GM18507 (cell line): ENCODE results near the gene CHST3.
"Not testable (repeated sequence)": the region's sequence is repeated elsewhere in the genome, so short reads cannot be mapped to it uniquely, and the experiment has no call there.

Experiments used
- DNase-seq: peaks from one replicate; pipeline ENCODE4 v3.0.0; 2011; ENCODE audit warnings: low read depth; ENCODE audit not compliant: insufficient read length; ENCODE audit errors: extremely low spot score
- FAIRE-seq: peaks from 2 replicates; lab custom pipeline; 2011; peaks lifted over from hg19 to GRCh38; lab: Jason Lieb, UNC

The CHST3 gene

GRCh38 chr10:72022228-72022627 lies 58.0 kb downstream of the CHST3 start:
- no peak for FAIRE-seq

GRCh38 chr10:72024596-72024995 lies 60.4 kb downstream of the CHST3 start:
- FAIRE-seq: no peak
- DNase-seq: no peak

More at GRCh38 chr10:72022228-72022627, 58.0 kb downstream of the CHST3 start:
- DNase-seq: no peak

DNA sequence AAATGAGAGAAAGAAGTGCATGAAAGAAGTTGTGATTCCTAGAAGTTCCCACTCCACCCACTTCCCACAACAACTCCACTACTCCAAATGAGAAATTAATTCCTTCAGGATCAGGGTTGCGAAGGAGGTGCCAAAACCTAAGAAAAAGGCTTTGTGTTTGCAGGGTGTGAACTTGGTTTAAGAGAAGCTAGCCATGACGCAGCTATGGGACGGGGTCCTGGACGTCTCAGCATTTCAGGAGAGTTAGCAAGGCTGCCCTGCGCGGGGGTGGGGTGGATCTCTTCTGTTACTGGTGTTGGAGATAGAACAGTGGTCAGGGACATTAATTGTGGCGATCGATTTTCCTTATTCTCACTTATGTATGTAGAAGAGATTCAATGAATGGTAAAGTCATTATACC lies 61.2 kb downstream of the CHST3 start:
- no peak for DNase-seq
- FAIRE-seq: no peak

DNA sequence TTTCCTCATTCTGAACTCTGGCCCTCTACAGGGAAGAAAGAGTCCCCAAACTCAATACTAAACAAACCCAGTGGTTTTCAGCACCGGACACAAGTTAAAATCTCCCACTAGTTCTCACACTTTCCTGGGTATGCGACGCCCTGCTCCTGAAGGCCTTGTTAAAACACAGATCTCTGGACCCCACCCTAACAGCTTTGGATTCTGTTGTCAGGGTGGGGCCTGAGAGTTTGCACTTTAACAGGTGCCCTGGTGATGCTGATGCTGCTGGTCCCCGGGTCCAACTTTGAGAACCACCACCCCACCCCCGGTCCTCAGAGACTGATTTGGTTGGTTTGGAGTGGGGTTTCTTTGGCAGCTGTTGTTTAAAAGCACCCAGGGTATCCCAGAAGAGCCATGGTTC lies 61.6 kb downstream of the CHST3 start:
- no peak for DNase-seq
- no peak for FAIRE-seq

DNA sequence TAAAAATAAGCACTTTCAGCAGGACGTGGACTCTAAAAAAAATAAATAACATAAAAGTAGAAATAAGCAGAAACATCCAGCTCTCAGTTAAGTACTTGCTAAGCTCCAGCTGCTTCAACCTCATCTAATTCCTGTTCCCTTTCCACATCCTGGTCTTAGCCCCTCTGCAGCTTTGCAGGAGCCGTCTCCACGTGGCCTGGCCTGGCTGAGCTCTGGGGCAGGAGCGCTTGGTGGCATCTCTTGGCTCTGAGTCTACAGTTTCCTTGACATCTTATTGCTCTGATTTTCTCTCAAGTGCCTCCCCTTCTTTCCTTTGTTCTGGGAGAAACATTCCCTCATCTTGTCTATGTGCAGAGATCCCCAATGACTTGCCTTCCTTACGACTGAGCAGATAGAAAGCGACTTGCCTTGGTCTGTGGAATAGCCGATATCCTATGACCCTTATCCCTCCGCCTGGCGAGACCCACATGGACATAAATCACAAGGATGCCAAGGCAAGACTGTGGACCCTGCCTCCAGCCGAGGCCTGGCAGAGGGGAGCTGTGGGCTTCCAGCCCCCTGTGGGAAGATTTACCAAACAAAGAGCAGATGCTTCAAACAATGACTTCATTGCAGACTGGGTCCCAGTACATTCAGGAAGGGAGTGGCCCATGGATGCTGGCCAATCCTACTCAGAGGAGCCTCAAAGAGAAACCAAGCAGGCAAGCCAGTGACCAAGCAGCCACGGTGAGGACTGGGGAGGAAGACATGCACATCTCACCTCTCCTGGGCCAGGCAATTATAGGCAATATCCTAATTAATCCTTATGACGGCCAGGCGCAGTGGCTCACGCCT lies 62.3 kb downstream of the CHST3 start:
- FAIRE-seq (no peak), DNase-seq (no peak)

- DNase-seq (no peak), FAIRE-seq (no peak)
Measured at GRCh38 chr10:72027498-72027897, 63.3 kb downstream of the CHST3 start.

- no peak for DNase-seq
- no peak for FAIRE-seq
Measured at GRCh38 chr10:72029414-72029813, 65.2 kb downstream of the CHST3 start.

DNA sequence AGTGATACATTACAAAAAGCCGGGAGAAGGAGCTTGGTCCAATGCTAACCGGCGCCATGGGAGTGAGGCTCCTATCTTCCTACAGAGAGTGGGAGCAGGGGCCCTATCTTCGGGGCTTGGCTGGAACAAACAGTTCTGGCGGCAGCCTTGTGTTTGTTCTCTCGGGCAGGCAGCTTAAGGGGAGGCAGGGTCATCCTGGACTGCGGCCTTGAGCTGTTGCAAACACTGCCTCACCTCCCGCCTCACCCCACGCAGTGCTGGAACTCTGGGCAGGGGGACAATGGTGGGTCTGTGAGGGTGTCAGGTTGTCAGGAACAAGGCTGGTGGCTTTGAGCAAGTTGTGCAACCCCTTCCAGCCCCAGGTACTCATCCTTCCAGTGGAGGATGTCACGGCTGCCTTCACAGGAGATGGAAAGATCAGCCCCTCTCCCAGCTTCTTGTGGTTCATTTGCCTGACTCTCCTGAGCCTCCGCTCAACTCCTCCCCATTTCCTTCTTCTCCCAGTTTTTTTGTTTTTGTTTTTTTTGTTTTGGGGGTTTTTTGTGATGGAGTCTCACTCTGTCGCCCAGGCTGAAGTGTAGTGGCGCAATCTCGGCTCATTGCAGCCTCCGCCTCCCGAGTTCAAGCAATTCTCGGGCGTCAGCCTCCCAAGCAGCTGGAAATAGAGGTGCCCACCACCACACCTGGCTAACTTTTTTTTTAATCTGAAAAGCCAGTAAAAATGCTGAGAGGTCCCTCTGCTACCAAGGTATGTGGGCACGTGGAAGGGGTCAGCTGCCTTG lies 66.8 kb downstream of the CHST3 start:
- FAIRE-seq: no peak

GRCh38 chr10:72031706-72032105 lies 67.5 kb downstream of the CHST3 start:
- DNase-seq: no peak
- FAIRE-seq: no peak

More for the DNA sequence above, 66.8 kb downstream of the CHST3 start:
- no peak for DNase-seq

- not testable (repeated sequence) for DNase-seq, FAIRE-seq
Measured at GRCh38 chr10:72032409-72033162, 68.4 kb downstream of the CHST3 start.

DNA sequence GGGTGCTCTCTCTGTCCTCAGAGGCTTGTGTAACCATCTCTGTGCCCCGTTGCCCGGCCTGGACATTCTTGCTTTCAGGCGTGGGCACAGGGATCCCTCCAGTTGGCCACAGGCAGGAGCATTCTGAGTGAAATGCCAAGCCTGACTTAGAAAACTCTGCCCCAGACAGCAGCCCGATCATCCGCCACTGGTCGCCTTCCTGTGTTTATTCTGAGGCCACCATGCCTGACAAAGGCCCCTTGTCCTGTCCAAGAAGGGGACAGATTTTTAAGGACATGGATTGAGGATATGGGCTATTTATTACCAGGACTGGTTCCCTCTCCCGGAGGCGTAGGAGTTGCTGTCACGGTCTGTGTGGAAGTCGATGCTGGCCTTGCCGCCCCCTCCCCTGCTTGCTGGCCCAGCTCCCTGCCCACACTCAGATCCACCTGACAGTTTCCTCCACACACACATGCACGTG lies 69.9 kb downstream of the CHST3 start:
- FAIRE-seq (no peak), DNase-seq (no peak)

DNA sequence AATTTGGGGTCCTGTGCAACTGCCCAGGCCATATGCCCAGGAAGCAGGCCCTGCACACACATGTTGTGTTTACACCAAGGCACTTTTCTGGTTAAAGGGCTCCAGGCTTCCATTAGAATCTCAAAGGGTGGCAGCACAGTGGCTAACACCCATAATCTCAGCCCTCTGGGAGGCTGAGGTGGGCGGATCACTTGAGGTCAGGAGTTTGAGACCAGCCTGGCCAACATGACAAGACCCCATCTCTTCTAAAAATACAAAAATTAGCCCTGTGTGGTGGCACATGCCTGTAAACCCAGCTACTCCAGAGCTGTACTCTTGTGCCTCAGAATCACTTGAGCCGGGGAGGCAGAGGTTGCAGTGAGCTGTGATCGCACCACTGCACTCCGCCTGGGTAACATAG lies 70.6 kb downstream of the CHST3 start:
- no peak for FAIRE-seq
- DNase-seq: no peak

- no peak for FAIRE-seq
- DNase-seq: no peak
Measured at GRCh38 chr10:72035252-72035887, 71.2 kb downstream of the CHST3 start.

GRCh38 chr10:72037266-72037665 lies 73.1 kb downstream of the CHST3 start:
- DNase-seq (no peak), FAIRE-seq (no peak)

DNA sequence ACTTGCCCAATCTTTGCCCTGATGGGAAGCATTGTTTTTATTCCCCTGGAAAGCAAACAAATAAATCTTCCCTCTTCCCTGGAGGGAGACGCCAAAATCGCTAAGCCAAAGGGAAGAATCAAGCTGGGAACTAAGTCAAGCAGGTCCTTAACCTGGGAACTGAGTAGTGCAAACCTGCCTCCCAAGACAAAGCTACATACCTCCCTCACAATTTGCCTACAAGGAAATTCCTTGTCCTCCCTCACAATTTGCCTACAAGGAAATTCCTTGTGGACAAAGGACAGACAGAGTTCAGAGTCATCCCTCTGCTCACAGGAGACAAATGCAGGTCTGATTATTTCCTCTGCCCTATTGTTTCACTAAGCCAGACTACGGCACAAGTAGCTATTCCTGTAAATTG lies 73.6 kb downstream of the CHST3 start:
- no peak for DNase-seq
- FAIRE-seq: no peak

GRCh38 chr10:72038458-72039001 lies 74.3 kb downstream of the CHST3 start:
- FAIRE-seq: no peak
- no peak for DNase-seq

DNA sequence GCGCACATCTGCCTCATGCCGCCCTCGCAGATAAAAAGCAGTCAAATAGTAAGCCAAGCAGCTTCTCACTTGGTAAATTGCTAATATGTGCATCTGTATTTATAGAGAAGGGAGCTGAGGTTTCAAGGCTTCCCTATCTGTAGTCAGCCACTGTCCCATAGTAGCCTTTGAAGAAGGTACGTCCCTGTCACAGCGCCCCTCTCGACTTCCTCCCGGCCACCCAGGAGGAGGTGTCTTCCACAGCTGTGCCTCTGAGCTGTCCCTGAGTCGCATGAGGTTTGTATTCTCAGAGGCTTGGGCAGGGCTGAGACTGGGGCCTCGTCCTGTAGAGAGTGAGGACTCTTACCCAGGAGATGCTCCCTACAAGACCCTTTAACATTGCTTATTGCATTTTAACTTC lies 75.2 kb downstream of the CHST3 start:
- no peak for FAIRE-seq

GRCh38 chr10:72041491-72041890 lies 77.3 kb downstream of the CHST3 start:
- FAIRE-seq: no peak
- DNase-seq: no peak

More for the DNA sequence above, 75.2 kb downstream of the CHST3 start:
- no peak for DNase-seq
